Cerebellar cortex (tissue), 1 donor: ENCODE results near the gene LIN28A.
"Not testable (repeated sequence)": the region's sequence is repeated elsewhere in the genome, so short reads cannot be mapped to it uniquely, and the experiment has no call there.

Source experiments
- DNase-seq: peaks from one replicate; pipeline ENCODE4 v3.0.0-alpha.2; 2015; ENCODE audit warnings: low spot score

The LIN28A gene

GRCh38 chr1:26410706-26411623, at the start of gene LIN28A:
Gene LIN28A, plus strand, starts transcription at chr1:26410817. Its CDS starts 75 bp downstream, at chr1:26410892.
- no peak for DNase-seq

GRCh38 chr1:26361605-26362122, 49.0 kb upstream of the LIN28A start:
- DNase-seq = no peak

GRCh38 chr1:26362331-26362730, 48.3 kb upstream of the LIN28A start:
- no peak for DNase-seq

- DNase-seq = peak; percentile 60
Measured at GRCh38 chr1:26363549-26364448, 46.8 kb upstream of the LIN28A start.

GRCh38 chr1:26364956-26365355, 45.7 kb upstream of the LIN28A start:
- no peak for DNase-seq

- no peak for DNase-seq
Measured at GRCh38 chr1:26367441-26367840, 43.2 kb upstream of the LIN28A start.

GRCh38 chr1:26368006-26368405, 42.6 kb upstream of the LIN28A start:
- DNase-seq = no peak

- DNase-seq = no peak
Measured at GRCh38 chr1:26368486-26368885, 42.1 kb upstream of the LIN28A start.

GRCh38 chr1:26370591-26371382, 39.8 kb upstream of the LIN28A start:
- no peak for DNase-seq

GRCh38 chr1:26372039-26372438, 38.6 kb upstream of the LIN28A start:
- DNase-seq = no peak

GRCh38 chr1:26372611-26373010, 38.0 kb upstream of the LIN28A start, which contains the start of gene ZNF683:
Gene ZNF683, minus strand, starts transcription at chr1:26372750. Its CDS starts 4,179 bp downstream, at chr1:26368571.
- not testable (repeated sequence) for DNase-seq

- no peak for DNase-seq
Measured at GRCh38 chr1:26373281-26373680, 37.3 kb upstream of the LIN28A start.

- DNase-seq = no peak
Measured at GRCh38 chr1:26373789-26374188, 36.8 kb upstream of the LIN28A start.

GRCh38 chr1:26374361-26374760, 36.3 kb upstream of the LIN28A start:
- DNase-seq = not testable (repeated sequence)

GRCh38 chr1:26375081-26375480, 35.5 kb upstream of the LIN28A start:
- no peak for DNase-seq

- no peak for DNase-seq
Measured at GRCh38 chr1:26376050-26376449, 34.6 kb upstream of the LIN28A start.

GRCh38 chr1:26378088-26378878, 32.3 kb upstream of the LIN28A start:
- no peak for DNase-seq

GRCh38 chr1:26378879-26379251, 31.8 kb upstream of the LIN28A start:
- no peak for DNase-seq

GRCh38 chr1:26384076-26384475, 26.5 kb upstream of the LIN28A start:
- DNase-seq = no peak

- not testable (repeated sequence) for DNase-seq
Measured at GRCh38 chr1:26385063-26385462, 25.6 kb upstream of the LIN28A start.

- no peak for DNase-seq
Measured at GRCh38 chr1:26387447-26387846, 23.2 kb upstream of the LIN28A start.
